ENCODE data around the gene ITGB3BP. TPM values are rescaled to one million over a fixed set of nuclear protein-coding genes. Genes with fewer than 3 reads are reported as not detected.

Gene ITGB3BP
- total and polyA plus RNA-seq, 2 of the 8 experiments (the other 6 are each of a cell fraction or from before 2014, with no cell fraction given), result 17.6 to 49.1 TPM

- no peak overlapping the region for H2BK20ac ChIP-seq (ENCODE audit: low read length)
- no peaks in the 10 kb centered on the region for H3K9me3 ChIP-seq (ENCODE audit: insufficient read depth in 2 of 2, low read depth in 1 of 2, low read length in 1 of 2)
- no peak overlapping the region for H4K8ac ChIP-seq (ENCODE audit: extremely low read depth, insufficient read depth, low read length)
- H3K79me1 ChIP-seq (ENCODE audit: low read depth, low read length), result no peaks in the 10 kb centered on the region
- DNase-seq (ENCODE audit: low read depth in 1 of 2, low spot score in 2 of 2) (no peak), FAIRE-seq (no peak)
- H2AK5ac ChIP-seq (ENCODE audit: low read depth, low read length), result no peak overlapping the region
- 82% methylated on average over 3 of the region's 3 CpGs; no CpG with 5 or more reads in 1 of the 2 experiments for WGBS, 2 experiments (ENCODE audit: extremely low coverage in 1 of 2, insufficient coverage in 1 of 2, insufficient read length in 1 of 2, insufficient replicate concordance in 2 of 2, low coverage in 1 of 2, low lambda C conversion rate in 2 of 2, missing lambda C conversion rate in 1 of 2)
- no peak overlapping the region for H2BK15ac ChIP-seq (ENCODE audit: low read length)
- no peak overlapping the region for H2AFZ ChIP-seq (ENCODE audit: low read length)
- no peaks in the 10 kb centered on the region for H3K36me3 ChIP-seq (ENCODE audit: control insufficient read depth in 2 of 4, insufficient read depth in 4 of 4, low read length in 3 of 4)
- no peak overlapping the region for H3K27ac ChIP-seq (ENCODE audit: low read depth, low read length)
- no peak overlapping the region for H2BK120ac ChIP-seq (replicated peaks; ENCODE audit: low read depth, low read length)
- no peaks in the 10 kb centered on the region for H3K23me2 ChIP-seq (ENCODE audit: low read depth, low read length)
- no peak overlapping the region for H3K4me3 ChIP-seq (ENCODE audit: extremely low read depth in 1 of 4, insufficient read depth in 2 of 4, low read depth in 3 of 4, low read length in 4 of 4)
- no peaks in the 10 kb centered on the region for H4K20me1 ChIP-seq (replicated peaks in 1 of 2; ENCODE audit: control insufficient read depth in 1 of 2, insufficient read depth in 2 of 2, low read length in 2 of 2)
- CTCF ChIA-PET (ENCODE audit: partially characterized antibody), result interaction anchor here (0.7 kb wide), 1 partner anchor 83 kb away, joined by 3 read pairs; no protein-coding TSS in a partner anchor
- H4K5ac ChIP-seq (ENCODE audit: insufficient read length, low read depth, low read length), result no peak overlapping the region
- no peak overlapping the region for H3K4ac ChIP-seq (replicated peaks; ENCODE audit: insufficient read length, low read depth, low read length)
- H3K4me1 ChIP-seq (replicated peaks in 1 of 4; ENCODE audit: control insufficient read depth in 3 of 4, insufficient read depth in 4 of 4, low read length in 3 of 4), result no peaks in the 10 kb centered on the region
- H3K27me3 ChIP-seq (replicated peaks in 1 of 4; ENCODE audit: control insufficient read depth in 3 of 4, extremely low read depth in 1 of 4, insufficient read depth in 3 of 4, low read length in 3 of 4), result no peaks in the 10 kb centered on the region
- no peak overlapping the region for H3K9ac ChIP-seq (replicated peaks in 1 of 4; ENCODE audit: extremely low read depth in 1 of 4, low read depth in 3 of 4, low read length in 3 of 4)
- no peak overlapping the region for H3K23ac ChIP-seq (ENCODE audit: insufficient read length)
- no peak overlapping the region for H4K91ac ChIP-seq (replicated peaks; ENCODE audit: insufficient read length, low read length)
- H3K4me2 ChIP-seq (ENCODE audit: insufficient read depth in 1 of 2, low read depth in 2 of 2, low read length in 2 of 2), result no peak overlapping the region
- TF ChIP-seq TEAD4 (IDR thresholded peaks at IDR 0.05; ENCODE audit: low read depth, low read length) (no peak), SRF (IDR thresholded peaks at IDR 0.05; ENCODE audit: low read depth, low read length) (no peak), KDM5A (IDR thresholded peaks at IDR 0.05; ENCODE audit: low read length) (no peak), POLR2AphosphoS5 (IDR thresholded peaks at IDR 0.05; ENCODE audit: low read depth, low read length) (no peak)
- H3K56ac ChIP-seq (replicated peaks; ENCODE audit: insufficient read length, low read depth, low read length), result no peak overlapping the region
- POLR2A ChIA-PET (ENCODE audit: partially characterized antibody), result no interaction called here
- no peak overlapping the region for H3K14ac ChIP-seq (ENCODE audit: insufficient read length)
- H3K79me2 ChIP-seq (ENCODE audit: control insufficient read depth in 1 of 2, insufficient read depth in 2 of 2, low read length in 2 of 2), result no peaks in the 10 kb centered on the region
- H3K18ac ChIP-seq (ENCODE audit: extremely low read depth, low read length), result no peak overlapping the region
- no peak overlapping the region for H2BK12ac ChIP-seq (ENCODE audit: low read depth, low read length)
- H2BK5ac ChIP-seq (ENCODE audit: low read depth, low read length), result no peak overlapping the region
Observed at GRCh38 chr1:63403386-63403785, 119.6 kb downstream of the ITGB3BP start.

All from H1 (cell line).